Measurements from ENCODE around the gene PDE10A. TPM values are rescaled to one million over a fixed set of nuclear protein-coding genes. Genes with fewer than 3 reads are reported as not detected.

Gene PDE10A
- total and polyA plus RNA-seq, 9 of the 15 experiments (the other 6 are each of a cell fraction or from before 2014, with no cell fraction given) = 0.04 TPM; not detected in 8

DNA sequence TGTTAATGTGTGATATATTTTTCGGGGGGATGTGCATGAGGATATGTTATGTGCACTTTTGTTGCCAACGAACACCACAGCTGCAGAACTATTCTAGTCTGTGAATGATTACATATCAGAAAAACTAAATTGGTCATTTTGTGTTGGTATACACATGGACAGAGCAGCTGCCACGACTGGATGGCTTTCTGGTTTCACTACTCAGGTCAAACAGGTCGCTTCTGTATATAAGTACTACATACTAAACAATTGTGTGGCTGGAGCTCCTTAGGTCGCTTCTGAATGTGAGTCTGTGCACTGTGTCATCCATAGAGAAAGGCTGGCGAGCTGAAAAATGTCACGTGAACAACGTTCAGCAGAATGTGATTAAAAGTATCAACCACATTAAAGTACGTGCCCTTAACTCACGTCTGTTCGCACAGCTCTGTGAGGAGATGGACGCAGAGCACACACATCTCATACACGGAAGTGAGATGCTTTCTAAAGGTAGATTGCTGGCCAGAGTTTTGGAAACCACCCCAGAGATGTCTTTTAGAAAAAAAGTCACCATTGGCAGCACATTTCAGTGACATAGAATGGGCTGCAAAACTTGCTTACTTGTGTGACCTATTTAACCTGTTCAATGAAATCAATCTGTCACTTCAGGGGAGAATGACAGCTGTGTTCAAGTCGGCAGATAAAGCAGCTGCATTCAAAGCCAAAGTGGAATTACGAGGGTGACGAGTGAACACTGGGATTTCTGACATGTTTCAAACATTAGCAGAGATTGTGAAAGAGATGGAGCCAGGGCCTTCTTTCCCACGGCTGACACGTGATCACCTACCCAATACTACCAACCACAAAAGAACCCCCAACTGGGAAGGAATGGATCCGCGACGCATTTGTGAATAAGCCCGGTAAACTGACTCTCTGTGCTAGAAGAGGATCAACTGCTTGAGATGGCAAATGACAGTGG, 176.6 kb downstream of the PDE10A start:
- no peak for FAIRE-seq
- CTCF ChIA-PET (ENCODE audit: low intra/inter-chr PET ratio) = no interaction called here
- POLR2A ChIA-PET = no interaction called here
- TF ChIP-seq KDM2B (CRISPR knock-in tag; IDR thresholded peaks at IDR 0.05) (no peak), MCM2 (IDR thresholded peaks at IDR 0.05; ENCODE audit: low read depth) (no peak), KLF10 (CRISPR knock-in tag; IDR thresholded peaks at IDR 0.05) (no peak), ZNF778 (CRISPR knock-in tag; IDR thresholded peaks at IDR 0.05) (no peak), ZNF384 (IDR thresholded peaks at IDR 0.05; ENCODE audit: low read depth, low read length) (no peak), ZNF133 (CRISPR knock-in tag; IDR thresholded peaks at IDR 0.05) (no peak), KLF13 (tag; IDR thresholded peaks at IDR 0.05; ENCODE audit: borderline replicate concordance, low read depth) (no peak)
- TF ChIP-seq, protein P1, sequence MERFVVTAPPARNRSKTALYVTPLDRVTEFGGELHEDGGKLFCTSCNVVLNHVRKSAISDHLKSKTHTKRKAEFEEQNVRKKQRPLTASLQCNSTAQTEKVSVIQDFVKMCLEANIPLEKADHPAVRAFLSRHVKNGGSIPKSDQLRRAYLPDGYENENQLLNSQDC (CRISPR knock-in tag; IDR thresholded peaks at IDR 0.05) = no peak
- TF ChIP-seq, protein P2, sequence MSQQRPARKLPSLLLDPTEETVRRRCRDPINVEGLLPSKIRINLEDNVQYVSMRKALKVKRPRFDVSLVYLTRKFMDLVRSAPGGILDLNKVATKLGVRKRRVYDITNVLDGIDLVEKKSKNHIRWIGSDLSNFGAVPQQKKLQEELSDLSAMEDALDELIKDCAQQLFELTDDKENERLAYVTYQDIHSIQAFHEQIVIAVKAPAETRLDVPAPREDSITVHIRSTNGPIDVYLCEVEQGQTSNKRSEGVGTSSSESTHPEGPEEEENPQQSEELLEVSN (IDR thresholded peaks at IDR 0.05; ENCODE audit: borderline replicate concordance in 1 of 2, extremely low read depth in 1 of 2, insufficient read depth in 1 of 2, insufficient read length in 1 of 2, low read depth in 1 of 2, low read length in 1 of 2, poor library complexity in 1 of 2, severe bottlenecking in 1 of 2) = no peak
- TF ChIP-seq, protein P3, sequence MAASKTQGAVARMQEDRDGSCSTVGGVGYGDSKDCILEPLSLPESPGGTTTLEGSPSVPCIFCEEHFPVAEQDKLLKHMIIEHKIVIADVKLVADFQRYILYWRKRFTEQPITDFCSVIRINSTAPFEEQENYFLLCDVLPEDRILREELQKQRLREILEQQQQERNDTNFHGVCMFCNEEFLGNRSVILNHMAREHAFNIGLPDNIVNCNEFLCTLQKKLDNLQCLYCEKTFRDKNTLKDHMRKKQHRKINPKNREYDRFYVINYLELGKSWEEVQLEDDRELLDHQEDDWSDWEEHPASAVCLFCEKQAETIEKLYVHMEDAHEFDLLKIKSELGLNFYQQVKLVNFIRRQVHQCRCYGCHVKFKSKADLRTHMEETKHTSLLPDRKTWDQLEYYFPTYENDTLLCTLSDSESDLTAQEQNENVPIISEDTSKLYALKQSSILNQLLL (CRISPR knock-in tag; IDR thresholded peaks at IDR 0.05; ENCODE audit: borderline replicate concordance) = no peak
- TF ChIP-seq, protein P4, sequence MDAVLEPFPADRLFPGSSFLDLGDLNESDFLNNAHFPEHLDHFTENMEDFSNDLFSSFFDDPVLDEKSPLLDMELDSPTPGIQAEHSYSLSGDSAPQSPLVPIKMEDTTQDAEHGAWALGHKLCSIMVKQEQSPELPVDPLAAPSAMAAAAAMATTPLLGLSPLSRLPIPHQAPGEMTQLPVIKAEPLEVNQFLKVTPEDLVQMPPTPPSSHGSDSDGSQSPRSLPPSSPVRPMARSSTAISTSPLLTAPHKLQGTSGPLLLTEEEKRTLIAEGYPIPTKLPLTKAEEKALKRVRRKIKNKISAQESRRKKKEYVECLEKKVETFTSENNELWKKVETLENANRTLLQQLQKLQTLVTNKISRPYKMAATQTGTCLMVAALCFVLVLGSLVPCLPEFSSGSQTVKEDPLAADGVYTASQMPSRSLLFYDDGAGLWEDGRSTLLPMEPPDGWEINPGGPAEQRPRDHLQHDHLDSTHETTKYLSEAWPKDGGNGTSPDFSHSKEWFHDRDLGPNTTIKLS (IDR thresholded peaks at IDR 0.05; ENCODE audit: borderline replicate concordance, low read depth) = no peak
- TF ChIP-seq, protein P5, sequence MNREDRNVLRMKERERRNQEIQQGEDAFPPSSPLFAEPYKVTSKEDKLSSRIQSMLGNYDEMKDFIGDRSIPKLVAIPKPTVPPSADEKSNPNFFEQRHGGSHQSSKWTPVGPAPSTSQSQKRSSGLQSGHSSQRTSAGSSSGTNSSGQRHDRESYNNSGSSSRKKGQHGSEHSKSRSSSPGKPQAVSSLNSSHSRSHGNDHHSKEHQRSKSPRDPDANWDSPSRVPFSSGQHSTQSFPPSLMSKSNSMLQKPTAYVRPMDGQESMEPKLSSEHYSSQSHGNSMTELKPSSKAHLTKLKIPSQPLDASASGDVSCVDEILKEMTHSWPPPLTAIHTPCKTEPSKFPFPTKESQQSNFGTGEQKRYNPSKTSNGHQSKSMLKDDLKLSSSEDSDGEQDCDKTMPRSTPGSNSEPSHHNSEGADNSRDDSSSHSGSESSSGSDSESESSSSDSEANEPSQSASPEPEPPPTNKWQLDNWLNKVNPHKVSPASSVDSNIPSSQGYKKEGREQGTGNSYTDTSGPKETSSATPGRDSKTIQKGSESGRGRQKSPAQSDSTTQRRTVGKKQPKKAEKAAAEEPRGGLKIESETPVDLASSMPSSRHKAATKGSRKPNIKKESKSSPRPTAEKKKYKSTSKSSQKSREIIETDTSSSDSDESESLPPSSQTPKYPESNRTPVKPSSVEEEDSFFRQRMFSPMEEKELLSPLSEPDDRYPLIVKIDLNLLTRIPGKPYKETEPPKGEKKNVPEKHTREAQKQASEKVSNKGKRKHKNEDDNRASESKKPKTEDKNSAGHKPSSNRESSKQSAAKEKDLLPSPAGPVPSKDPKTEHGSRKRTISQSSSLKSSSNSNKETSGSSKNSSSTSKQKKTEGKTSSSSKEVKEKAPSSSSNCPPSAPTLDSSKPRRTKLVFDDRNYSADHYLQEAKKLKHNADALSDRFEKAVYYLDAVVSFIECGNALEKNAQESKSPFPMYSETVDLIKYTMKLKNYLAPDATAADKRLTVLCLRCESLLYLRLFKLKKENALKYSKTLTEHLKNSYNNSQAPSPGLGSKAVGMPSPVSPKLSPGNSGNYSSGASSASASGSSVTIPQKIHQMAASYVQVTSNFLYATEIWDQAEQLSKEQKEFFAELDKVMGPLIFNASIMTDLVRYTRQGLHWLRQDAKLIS (CRISPR knock-in tag; IDR thresholded peaks at IDR 0.05) = no peak

More for the DNA sequence above, 176.6 kb downstream of the PDE10A start:
- Histone ChIP-seq H3K79me2 (ENCODE audit: control insufficient read depth, insufficient read depth, low read length) (no peaks in the 10 kb centered on the region), H4K20me1 (replicated peaks; ENCODE audit: control insufficient read depth, insufficient read depth, low read length) (no peaks in the 10 kb centered on the region), H3K4me3 (no peak overlapping the region), H3K27me3 (ENCODE audit: control insufficient read depth in 2 of 2, insufficient read depth in 2 of 2, low read length in 2 of 2) (no peaks in the 10 kb centered on the region), H3K4me2 (ENCODE audit: insufficient read depth, low read length) (no peak overlapping the region), H3K4me1 (replicated peaks in 1 of 2; ENCODE audit: control insufficient read depth in 2 of 2, insufficient read depth in 2 of 2, low read length in 2 of 2) (no peaks in the 10 kb centered on the region), H3K27ac (ENCODE audit: extremely low read depth, low read depth, low read length) (no peak overlapping the region), H3K36me3 (ENCODE audit: control insufficient read depth, insufficient read depth, low read length) (no peaks in the 10 kb centered on the region), H3K9ac (ENCODE audit: insufficient read depth in 1 of 2, low read depth in 2 of 2, low read length in 2 of 2) (no peak overlapping the region), H3K9me1 (ENCODE audit: control insufficient read depth, insufficient read depth, low read length) (no peaks in the 10 kb centered on the region), H2AFZ (ENCODE audit: low read depth, low read length) (no peak overlapping the region), H3K9me3 (replicated peaks; ENCODE audit: control insufficient read depth, insufficient read depth, low read depth, low read length) (no peaks in the 10 kb centered on the region; the same call in 1 of the 2 replicates)
- intact Hi-C loops (cut with micrococcal nuclease) (no loop called here), in situ Hi-C loops (cut with MboI) (no loop called here)
- DNase-seq (ENCODE audit: extremely low read depth in 1 of 4, low spot score in 3 of 4) (no peak), ATAC-seq (no peak)
- no TSS peak for BruUV-seq (replicated peaks)
- 2% methylated on average over 22 of the region's 22 CpGs for WGBS (ENCODE audit: insufficient coverage, low coverage, missing lambda C conversion rate)
